K562 (cell line): ENCODE measurements around the gene GARNL3.

ENCODE experiments used
- RBM34 ChIP-seq: fragments of 200-400 bp; formaldehyde crosslinking; IDR thresholded peaks from 2 replicates; pipeline ENCODE4 v1.6.1; 2018; ENCODE audit warnings: low read length, borderline replicate concordance; ENCODE audit not compliant: insufficient read depth
- TAF1 ChIP-seq: IDR thresholded peaks from 2 replicates; pipeline ENCODE4 v1.6.1; 2011; ENCODE audit warnings: mild to moderate bottlenecking, low read length, moderate library complexity; ENCODE audit not compliant: insufficient read depth, control insufficient read depth, severe bottlenecking; ENCODE audit errors: extremely low read depth

GRCh38 chr9:127437497-127438264 lies 173.1 kb downstream of the GARNL3 start:
- TF ChIP-seq TAF1 (no peak), RBM34 (no peak)
